CD4-positive, alpha-beta T cell treated with Interleukin-21 for 1 hour (primary cell): ENCODE measurements around the gene TRIM67.
"Not testable (repeated sequence)": the region's sequence is repeated elsewhere in the genome, so short reads cannot be mapped to it uniquely, and the experiment has no call there.

ENCODE experiments used
- DNase-seq: peaks from one replicate; pipeline ENCODE4 v3.0.0-alpha.2; 2020

TRIM67 gene

DNA sequence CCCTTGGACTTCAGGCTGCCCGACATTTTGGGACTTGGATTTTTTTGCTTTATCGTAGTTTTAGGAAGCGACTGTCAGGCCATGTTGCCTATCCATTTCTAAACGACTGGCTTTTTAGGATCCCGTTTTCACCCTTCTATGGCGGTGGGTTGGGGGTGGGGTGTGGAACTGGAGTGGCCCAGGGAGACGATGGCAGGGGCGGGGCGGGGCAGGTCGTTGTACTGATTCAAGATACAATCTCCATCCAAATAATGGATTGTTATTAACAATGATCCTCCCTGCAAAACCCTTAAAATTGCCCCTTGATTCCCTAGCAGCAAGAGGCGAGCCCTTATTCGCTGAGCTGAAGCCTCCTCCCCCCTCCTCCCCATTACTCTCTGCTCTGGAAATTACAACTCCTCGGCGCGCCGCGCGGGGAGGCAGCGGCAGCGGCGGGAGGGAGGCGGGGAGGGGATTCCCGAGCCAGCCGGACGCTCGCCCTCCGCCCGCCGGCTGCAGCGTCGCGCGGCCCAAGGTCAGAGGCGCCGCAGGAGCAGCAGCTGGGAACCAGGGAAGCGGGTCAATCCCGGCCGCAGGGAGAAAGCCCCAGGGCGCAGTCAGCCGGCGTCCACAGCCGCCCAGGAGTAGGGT is at the start of gene TRIM67:
TSS of gene TRIM67 (plus strand) at position 392 of the 630 bp plus-strand sequence. CDS start 912 bp downstream, outside the sequence.
- DNase-seq, result no peak

DNA sequence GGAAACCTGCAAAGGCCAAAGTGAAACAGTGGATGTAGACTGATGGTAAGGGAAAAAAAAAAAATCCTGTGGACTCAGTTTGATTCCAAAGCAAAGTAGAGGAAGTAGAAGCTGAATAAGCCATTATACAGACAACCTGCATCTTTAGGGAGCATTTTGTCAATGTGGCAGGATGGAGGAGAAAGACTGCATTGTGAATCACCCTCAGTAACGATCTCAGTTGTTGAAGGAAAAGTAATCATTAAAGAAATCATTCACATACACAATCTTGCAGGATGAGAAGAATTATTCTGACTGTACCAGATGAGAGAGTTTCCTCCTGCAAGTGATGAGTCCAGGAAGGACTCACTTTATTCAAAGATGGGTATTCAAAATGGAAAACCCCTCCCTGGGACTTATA is 45.1 kb upstream of the TRIM67 start:
- DNase-seq, result no peak

DNA sequence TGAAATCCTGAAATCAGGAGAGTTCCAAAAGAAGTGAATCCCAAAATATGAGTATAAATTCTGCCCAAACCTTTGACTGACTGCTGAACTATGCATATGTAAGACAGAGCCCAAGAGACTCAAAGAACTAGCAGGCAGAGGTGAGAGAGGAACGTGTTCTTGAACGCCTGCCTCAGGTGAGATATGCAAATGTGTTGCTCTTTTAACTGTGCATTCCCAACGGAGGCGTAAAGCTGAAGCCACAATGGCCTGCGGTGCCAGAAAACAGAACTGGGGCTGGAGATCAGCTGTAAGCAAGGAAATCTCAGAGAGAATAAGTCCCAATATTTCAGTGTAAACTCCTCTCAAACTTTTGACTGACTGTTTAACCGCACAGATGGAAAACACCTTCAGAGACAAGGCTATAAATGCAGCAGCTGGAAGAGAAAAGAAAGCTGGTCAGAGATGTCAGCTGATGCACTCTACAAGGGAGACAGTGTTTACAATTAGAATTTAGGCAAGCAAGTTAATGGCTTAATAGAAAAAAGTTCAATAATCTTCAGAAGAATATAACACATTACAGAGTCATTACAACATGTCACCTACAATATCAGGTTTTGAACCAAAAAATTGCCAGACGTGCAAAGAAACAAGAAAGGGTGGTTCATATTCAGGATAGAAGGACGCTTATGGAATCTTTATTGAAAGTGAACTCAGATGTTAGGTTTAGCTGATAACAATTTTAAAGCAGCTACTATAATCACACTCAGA is 43.0 kb upstream of the TRIM67 start:
- DNase-seq, result no peak

DNA sequence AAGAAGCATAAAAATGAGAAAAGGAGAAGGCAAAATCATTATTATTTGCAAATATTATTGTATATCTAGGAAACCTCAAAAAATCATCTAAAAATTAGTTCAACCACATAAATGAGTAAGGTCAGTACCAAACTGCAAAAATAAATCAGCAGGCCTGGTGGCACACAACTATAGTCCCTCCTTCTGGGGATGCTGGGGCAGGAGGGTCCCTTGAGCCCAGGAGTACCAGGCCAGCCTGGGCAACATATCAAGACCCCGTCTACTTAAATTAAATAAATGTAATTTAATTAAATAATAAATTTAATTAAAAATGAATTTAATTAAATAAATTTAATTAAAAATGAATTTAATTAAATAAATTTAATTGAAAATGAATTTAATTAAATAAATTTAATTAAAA is 40.3 kb upstream of the TRIM67 start:
- DNase-seq, result no peak

DNA sequence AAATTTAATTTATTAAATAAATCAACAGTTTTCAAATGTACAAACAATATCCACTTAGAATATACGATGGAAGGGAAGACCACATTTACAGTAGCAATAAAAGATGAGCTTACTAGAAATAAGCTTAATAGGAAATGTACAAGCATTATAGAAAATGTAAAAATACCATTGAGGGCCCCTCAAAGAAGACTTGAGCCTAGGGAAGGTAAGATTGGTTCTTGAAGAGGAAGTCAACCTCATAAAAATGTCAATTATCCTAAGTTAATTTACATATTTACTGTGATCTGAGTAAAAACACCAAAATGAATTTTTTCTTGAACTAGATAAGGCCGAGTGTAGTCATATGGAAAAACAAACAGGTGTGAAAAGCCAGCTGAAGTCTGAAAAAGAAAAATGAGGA is 39.7 kb upstream of the TRIM67 start:
- no peak for DNase-seq

DNA sequence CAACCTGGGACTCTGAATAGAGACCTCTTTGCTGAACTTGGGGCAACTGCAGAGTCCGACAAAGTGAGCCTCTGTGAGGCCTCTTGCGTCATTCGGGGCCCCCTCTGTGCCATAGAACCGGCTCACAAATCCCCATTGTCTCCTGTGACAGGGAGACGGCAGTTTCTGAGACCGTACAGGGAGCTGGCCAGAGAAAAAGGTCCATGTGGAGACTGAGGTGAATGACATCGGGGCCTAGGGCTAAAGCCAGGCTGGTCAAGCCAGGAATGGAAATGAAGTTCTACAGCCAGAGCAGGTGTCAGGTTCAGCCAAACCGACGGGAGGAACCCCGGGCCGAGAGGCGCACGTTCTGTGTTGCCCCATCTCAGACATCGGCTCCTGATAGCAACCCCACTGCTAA is 37.1 kb upstream of the TRIM67 start:
- DNase-seq, result no peak

DNA sequence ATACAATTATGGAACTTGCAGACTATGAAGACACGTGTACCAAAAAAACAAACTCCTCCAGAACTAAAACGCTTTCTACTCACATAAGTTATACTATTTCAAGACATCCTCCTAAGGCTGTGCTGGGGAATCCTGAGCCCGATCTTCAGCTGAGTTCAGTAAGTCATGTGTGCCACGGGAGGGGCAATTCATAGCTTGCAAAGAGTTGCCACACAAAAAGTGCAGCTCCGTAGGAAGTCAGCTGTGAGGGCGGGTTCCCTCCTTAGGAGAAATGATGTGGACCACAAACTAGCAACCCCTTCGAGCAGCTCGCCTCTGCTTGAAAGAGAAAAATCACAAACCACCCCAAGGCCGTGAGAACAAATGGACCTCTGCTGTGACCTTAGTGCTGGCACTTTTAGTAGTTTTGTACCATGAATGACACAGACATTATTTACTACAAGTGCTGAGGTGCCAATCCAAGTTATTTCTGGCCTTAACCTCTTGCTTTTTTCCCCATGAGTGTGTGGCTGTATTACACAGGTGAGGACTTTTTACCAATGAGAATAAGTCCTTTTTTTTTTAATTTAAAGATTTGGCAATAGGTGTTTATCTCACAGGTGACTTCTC is 35.8 kb upstream of the TRIM67 start:
- DNase-seq, result no peak

DNA sequence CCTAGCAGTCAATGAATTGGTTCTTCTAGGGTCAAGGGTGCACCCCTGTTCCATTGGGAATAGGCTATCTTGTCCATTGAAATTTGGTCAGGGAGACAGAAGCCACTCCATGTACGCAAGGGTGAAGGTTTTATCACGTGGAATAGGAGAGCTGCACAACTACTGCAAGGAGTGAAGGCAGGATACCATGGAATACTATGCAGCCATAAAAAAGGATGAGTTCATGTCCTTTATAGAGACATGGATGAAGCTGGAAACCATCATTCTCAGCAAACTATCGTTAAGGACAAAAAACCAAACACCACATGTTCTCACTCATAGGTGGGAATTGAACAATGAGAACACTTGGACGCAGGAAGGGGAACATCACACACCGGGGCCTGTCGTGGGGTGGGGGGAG is 34.8 kb upstream of the TRIM67 start:
- DNase-seq, result not testable (repeated sequence)

DNA sequence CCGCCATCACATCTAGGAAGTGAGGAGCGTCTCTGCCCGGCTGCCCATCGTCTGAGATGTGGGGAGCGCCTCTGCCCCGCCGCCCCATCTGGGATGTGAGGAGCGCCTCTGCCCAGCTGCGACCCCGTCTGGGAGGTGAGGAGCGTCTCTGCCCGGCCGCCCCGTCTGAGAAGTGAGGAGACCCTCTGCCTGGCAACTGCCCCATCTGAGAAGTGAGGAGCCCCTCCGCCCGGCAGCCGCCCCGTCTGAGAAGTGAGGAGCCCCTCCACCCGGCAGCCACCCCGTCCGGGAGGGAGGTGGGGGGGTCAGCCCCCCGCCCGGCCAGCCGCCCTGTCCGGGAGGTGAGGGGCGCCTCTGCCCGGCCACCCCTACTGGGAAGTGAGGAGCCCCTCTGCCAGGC is 33.4 kb upstream of the TRIM67 start:
- DNase-seq, result not testable (repeated sequence)

DNA sequence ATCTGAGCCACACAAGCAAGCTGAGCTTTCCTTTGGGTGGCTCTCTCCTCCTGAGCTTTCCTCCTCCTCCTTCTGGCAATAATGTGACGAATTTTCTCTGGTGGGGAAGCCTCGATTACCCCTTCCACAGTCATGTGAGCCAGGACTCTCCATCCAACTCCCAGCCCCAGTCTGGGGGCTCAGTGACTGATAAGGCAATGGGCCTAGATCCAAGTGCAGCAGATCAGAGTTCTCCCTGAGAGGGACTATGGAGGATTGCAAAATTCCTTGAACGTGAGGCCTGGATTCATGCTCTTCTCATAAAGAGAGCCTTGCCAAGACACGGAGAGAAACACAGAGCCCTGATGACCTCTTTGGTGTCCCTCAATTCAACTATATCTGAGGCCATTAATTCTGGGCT is 31.3 kb upstream of the TRIM67 start:
- DNase-seq, result no peak

DNA sequence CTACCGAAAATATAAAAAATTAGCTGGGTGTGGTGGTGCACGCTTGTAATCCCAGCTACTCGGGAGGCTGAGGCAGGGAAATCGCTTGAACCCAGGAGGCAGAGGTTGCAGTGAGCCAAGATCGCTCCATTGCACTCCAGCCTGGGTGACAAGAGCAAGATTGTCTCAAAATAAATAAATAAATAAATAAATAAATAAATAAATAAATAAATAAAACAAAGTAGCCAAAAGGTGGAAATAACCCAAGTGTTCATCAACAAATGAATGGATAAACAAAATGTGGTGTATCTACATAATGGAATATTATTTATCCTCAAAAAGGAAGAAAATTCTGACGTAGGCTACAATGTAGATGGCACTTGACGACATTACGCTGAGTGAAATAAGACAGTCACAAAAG is 29.3 kb upstream of the TRIM67 start:
- not testable (repeated sequence) for DNase-seq

DNA sequence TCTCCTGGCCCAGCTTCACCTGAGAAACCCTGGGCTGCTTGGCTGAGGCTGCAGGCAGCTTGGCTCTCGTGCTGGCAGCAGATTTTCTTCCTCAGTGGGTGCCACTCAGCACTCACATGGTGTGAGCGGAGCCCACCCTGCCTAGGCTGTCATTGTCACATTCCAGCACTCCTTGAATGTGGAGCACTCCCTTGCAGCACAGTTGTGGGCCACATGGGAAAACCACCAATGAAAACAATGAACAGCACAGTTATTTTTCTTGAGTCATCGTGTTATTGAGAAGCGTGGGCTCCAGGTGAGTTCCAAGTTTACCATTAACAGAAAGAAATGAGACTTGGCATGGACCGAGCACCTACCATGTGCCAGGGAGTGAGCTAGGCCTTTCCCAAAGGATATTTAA is 27.2 kb upstream of the TRIM67 start:
- DNase-seq, result no peak

DNA sequence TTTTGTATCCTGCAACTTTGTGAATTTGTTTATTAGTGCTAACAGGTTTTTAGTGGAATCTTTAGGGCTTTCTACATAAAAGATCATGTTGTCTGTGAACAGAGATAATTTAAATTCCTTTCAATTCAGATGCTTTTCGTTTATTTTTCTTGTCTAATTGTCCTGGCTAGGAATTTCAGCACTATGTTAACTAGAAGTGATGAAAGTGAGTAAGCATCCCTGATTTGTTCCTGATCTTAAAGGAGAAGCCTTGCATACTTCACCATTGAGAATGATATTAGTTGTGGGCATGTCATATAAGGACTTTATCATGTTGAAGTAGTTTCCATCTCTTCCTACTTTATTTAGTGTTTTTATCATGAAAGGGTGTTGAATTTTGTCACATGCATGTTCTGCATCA is 23.6 kb upstream of the TRIM67 start:
- DNase-seq, result no peak

DNA sequence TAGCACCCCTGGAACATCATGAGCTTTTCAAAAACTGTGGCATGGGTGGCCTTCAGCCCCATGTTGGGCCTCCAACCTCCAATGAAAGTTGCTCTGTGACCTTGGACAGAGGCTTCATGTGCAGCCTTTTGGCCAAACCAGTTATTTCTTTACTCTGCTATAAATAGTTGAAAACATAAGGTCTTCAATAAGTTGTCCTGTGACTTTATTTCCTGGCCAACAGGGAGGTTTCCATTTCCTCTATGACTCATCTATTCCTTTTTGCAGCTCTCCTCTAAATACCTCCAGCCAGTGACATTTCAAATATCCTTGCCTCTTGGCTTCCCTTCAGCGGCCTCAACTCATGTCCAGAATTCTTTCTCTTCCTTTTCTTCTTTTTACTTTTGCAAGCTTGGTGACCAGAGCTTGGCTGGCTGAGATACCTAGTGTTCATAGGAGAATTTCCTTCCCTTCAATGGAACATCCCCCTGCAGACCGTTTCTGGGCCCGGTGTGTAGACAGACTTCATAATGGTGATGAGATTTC is 22.7 kb upstream of the TRIM67 start:
- DNase-seq, result no peak

DNA sequence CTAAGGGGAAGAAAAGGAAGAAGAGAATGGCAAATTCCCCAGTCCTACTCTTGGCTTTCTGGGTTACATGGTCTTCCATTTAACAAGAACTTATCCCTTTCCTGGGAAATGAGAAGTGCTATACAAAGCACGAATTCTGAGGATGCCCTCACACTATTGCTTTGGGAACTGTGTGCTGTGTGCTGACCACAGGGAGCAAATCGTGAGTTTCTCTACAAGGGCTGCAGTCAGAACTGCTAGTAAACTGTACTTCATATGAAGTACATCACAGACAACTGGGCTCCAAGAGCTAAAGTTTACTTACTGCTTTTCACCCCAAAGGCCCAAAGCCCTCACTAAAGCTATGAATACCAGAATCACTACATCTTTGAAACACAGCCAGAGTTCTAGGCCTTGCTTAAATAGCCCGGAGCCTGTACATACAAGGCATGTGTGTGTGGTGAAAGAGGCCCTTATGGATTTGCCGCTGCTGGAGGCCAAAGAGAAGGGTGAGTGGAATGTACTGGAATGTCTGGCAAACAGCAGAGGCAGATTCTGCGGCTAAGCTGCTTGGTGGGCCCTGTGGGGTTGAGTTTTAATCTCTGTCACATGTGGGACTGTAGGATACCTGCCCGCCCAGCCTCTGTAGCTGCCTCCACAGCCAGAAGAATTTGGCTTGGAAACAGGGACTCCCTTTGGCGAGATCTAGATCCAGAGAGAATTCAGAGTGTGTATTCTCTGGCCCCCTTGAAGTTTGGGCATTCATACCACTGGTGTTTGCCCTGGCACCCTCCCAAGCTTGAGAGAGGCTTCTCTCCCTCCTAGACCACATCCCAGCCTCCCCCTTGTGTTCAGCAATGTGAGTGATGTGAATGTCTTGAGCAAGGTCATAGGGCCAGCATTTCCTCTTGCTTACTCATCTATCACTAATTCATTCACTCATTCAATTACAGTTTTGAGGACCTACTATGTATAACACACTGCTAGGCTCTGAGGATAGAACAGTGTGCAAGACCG is 21.9 kb upstream of the TRIM67 start:
- no peak for DNase-seq

DNA sequence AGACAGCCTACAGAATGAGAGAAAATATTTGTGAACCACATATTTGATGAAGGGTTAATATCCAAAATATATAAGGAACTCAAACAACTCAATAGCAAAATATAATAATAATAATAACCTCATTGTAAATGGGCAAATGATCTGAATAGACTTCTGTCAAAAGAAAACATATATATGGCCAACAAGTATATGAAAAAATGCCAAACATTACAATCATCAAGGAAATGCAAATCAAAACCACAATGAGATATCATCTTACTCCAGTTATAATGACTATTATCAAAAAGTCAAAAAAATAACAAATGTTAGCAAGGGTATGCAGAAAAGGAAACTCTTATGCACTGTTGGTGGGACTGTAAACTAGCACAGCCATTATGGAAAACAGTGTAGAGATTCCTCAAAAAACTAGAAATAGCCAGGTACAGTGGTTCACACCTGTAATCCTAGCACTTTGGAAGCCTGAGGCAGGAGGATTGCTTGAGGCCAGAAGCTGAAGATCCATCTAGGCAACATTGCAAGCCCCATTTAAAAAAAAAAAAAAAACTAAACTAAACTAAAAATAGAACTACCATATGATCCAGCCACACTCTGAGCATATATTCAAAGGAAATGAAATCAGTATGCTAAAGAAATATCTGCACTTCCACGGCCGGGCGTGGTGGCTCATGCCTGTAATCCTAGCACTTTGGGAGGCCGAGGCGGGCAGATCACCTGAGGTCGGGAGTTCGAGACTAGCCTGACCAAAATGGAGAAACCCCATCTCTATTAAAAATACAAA is 17.3 kb upstream of the TRIM67 start:
- DNase-seq, result no peak

DNA sequence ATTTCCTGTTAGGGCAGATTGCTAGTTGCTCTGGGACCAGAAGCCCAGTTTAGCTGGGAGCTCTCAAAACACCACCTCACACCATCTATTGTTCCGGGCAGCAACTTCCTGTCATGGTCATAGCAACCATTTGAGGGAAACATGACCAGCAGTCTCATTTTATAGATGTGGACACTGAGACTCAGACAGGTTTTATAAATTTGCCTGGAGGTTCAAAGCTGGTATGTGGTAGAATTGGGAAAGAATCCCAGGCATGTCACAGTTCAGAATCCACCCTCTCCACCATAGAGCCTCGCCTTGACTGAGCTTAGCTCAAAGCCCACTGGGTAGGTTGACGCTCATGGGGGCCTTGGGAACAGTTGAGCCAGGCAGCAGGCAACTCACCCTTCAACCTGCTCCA is 14.0 kb upstream of the TRIM67 start:
- no peak for DNase-seq

DNA sequence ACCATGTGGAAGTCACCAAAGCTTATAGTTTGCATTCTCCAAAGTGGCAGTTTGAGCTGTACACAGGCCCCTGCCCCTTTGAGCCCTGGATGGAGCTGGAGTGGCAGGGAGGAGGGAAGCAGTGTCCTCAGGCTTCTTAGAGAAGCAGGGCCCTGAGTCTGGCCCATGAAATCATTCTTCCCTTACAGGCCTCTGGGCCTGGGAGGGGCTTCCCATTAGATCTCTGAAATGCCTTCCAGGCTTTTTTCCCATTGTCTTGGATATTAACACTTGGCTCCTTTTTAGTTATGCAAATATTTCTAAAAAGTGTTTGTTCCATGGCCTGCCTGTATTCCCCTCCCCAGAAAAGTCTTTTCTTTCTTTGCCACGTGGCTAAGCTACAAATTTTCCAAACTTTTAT is 10.0 kb upstream of the TRIM67 start:
- DNase-seq, result no peak

DNA sequence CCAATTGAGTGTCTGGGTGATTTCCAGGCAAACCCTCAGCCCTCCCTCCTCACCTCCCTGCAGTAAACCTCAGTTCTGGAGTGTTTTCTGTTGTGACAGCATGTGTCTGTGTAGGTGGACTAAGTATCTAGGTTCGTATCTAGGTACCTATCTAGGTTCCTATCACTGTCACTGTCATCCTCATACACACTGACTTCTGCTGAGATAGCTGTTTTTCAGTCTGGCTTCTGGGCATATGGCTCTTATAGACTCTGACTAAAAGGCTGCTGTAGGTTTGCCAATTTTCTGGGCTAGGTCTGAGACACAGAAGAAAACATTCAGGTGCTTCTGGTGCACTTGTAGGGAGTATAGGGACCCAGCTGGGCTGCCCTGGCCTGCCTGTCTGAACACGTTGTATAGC is 8.1 kb upstream of the TRIM67 start:
- DNase-seq, result no peak

DNA sequence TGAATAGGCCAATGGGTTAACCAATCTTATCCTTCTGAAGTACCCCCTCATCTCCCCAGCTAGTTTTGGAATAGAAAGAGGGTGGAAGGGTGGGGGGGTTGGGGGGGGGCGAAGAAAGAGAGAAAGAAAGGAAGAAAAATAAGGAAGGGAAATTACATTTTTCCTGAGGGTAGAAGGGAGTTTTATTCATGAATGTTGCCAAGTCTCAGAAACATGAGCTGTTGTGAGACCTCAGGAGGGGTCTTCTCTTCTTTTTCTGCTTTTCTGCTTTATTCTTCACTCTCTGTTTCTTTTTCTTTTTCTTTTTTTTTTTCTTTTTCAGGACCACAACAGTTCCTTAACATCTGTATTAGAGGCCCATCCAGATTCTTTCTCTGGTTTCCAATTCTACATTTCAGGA is 6.0 kb upstream of the TRIM67 start:
- no peak for DNase-seq

DNA sequence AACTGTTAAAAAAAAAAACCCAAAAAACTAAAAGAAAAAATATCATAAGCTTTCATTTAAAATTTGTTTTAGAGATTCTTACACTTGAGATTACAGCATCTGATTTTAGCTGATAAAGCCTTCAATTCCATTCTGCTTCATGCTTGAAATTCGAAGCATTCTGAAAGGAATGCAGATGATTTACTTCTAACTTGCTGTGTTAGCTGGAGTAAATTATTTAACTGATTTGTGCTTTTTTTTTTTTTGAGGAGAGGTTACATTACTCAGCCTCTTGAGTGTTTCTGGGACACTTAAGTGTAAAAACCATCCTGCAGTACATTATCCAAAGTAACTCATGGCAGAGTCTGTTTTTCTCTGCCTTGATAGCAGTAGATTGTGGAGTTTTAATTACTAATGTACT is 4.5 kb upstream of the TRIM67 start:
- DNase-seq, result no peak

DNA sequence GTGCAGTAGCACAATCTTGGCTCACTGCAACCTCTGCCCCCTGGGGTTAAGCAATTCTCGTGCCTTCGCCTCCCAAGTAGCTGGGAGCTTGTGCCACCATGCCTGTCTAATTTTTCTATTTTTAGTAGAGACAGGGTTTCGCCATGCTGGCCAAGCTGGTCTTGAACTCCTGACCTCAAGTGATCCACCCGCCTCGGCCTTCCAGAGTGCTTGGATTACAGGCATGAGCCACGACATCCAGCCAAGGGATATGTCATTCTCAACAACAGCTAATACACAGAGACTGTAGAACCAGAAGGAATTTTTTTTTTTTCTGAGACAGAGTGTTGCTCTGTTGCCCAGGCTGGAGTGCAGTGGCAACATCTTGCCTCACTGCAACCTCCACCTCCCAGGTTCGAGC is 3.7 kb upstream of the TRIM67 start:
- DNase-seq, result not testable (repeated sequence)
